Stimulated activated CD8-positive, alpha-beta memory T cell treated with anti-CD3 and anti-CD28 coated beads, Interleukin-7, amount 100 ng/mL, for 24 hours (primary cell): ENCODE measurements around the gene KRTCAP2.

ENCODE experiments used
- DNase-seq: peaks from one replicate; pipeline ENCODE4 v3.0.0-alpha.2; 2020; ENCODE audit warnings: low read depth

Gene KRTCAP2

GRCh38 chr1:155183775-155184221 is 10.7 kb upstream of the KRTCAP2 start:
- DNase-seq: no peak

- DNase-seq: no peak
These were observed 9.0 kb upstream of the KRTCAP2 start for GRCh38 chr1:155182052-155182550.

- no peak for DNase-seq
These were observed 8.4 kb upstream of the KRTCAP2 start for GRCh38 chr1:155181371-155182051.

GRCh38 chr1:155179112-155180031 is 6.3 kb upstream of the KRTCAP2 start:
- DNase-seq: no peak

GRCh38 chr1:155178441-155179111 is 5.5 kb upstream of the KRTCAP2 start:
- no peak for DNase-seq

- no peak for DNase-seq
These were observed 4.8 kb upstream of the KRTCAP2 start for GRCh38 chr1:155177918-155178281.

GRCh38 chr1:155177192-155177917 is 4.3 kb upstream of the KRTCAP2 start:
- DNase-seq: no peak

- peak; percentile 81 for DNase-seq
These were observed 3.5 kb upstream of the KRTCAP2 start for GRCh38 chr1:155176544-155177071.

- DNase-seq: no peak
These were observed 2.8 kb upstream of the KRTCAP2 start for GRCh38 chr1:155175927-155176371.

- DNase-seq: no peak
These were observed 2.3 kb upstream of the KRTCAP2 start for GRCh38 chr1:155175281-155175926.

- no peak for DNase-seq
These were observed 1.5 kb upstream of the KRTCAP2 start for GRCh38 chr1:155174324-155175280.

GRCh38 chr1:155173478-155174323 is 597 bp upstream of the KRTCAP2 start, which contains the start of gene TRIM46:
Gene TRIM46 (plus strand): TSS chr1:155173849. CDS start chr1:155173967, 118 bp downstream.
- DNase-seq: peak; percentile 55

- DNase-seq: no peak
These were observed 1.0 kb downstream of the KRTCAP2 start for GRCh38 chr1:155171836-155172731.

- no peak for DNase-seq
These were observed 2.3 kb downstream of the KRTCAP2 start for GRCh38 chr1:155170806-155171205.

- DNase-seq: no peak
These were observed 2.9 kb downstream of the KRTCAP2 start for GRCh38 chr1:155170101-155170785.

- DNase-seq: no peak
These were observed 3.6 kb downstream of the KRTCAP2 start for GRCh38 chr1:155169541-155169940.
